Measurements from ENCODE around the gene NRBP1.

- TF ChIP-seq CTCF (IDR thresholded peaks at IDR 0.05), result no peak
- TF ChIP-seq POLR2A (IDR thresholded peaks at IDR 0.05), result no peak
These were observed 7.2 kb downstream of the NRBP1 start for GRCh38 chr2:27435628-27436027.

All from esophagus squamous epithelium (tissue), 4 donors.